Measurements from ENCODE around the gene SIX5.
"Not testable (repeated sequence)": the region's sequence is repeated elsewhere in the genome, so short reads cannot be mapped to it uniquely, and the experiment has no call there.

The SIX5 gene

GRCh38 chr19:45752639-45753038 lies 16.4 kb downstream of the SIX5 start:
- no peak for DNase-seq

GRCh38 chr19:45751483-45751882 lies 17.6 kb downstream of the SIX5 start:
- DNase-seq, result not testable (repeated sequence)

- no peak for DNase-seq
Observed at GRCh38 chr19:45747513-45747912, 21.5 kb downstream of the SIX5 start.

GRCh38 chr19:45746866-45747265 lies 22.2 kb downstream of the SIX5 start:
- no peak for DNase-seq

- DNase-seq, result no peak
Observed at GRCh38 chr19:45745606-45746005, 23.4 kb downstream of the SIX5 start.

GRCh38 chr19:45742969-45743368 lies 26.1 kb downstream of the SIX5 start:
- no peak for DNase-seq

- DNase-seq, result no peak
Observed at GRCh38 chr19:45739498-45740439, 29.3 kb downstream of the SIX5 start.

GRCh38 chr19:45733160-45733810 lies 35.8 kb downstream of the SIX5 start, which contains the start of gene MEIOSIN:
Gene MEIOSIN, plus strand, starts transcription at chr19:45733439. Its CDS starts 1,938 bp downstream, at chr19:45735377.
- no peak for DNase-seq

GRCh38 chr19:45730368-45731288 lies 38.4 kb downstream of the SIX5 start, which contains the start of gene FBXO46:
Gene FBXO46, minus strand, starts transcription at chr19:45730896. Its CDS starts 17,401 bp downstream, at chr19:45713495.
- peak; percentile 100 for DNase-seq

- DNase-seq, result no peak
Observed at GRCh38 chr19:45729800-45730290, 39.2 kb downstream of the SIX5 start.

GRCh38 chr19:45728683-45729082 lies 40.4 kb downstream of the SIX5 start:
- DNase-seq, result not testable (repeated sequence)

GRCh38 chr19:45720065-45720464 lies 49.0 kb downstream of the SIX5 start:
- DNase-seq, result not testable (repeated sequence)

GRCh38 chr19:45717983-45718650 lies 50.9 kb downstream of the SIX5 start:
- no peak for DNase-seq

- peak; percentile 98 to 99 for DNase-seq
Observed at GRCh38 chr19:45717131-45717982, 51.7 kb downstream of the SIX5 start.

GRCh38 chr19:45716359-45717130 lies 52.5 kb downstream of the SIX5 start:
- DNase-seq, result no peak

- no peak for DNase-seq
Observed at GRCh38 chr19:45715139-45715538, 53.9 kb downstream of the SIX5 start.
